ENCODE measurements around the gene RNH1. TPM values are rescaled to one million over a fixed set of nuclear protein-coding genes. Genes with fewer than 3 reads are reported as not detected.

The RNH1 gene
- total RNA-seq, 1 donor from 2014 or later: 163 TPM

- no peak for DNase-seq (ENCODE audit: low read depth)
- no peak for TF ChIP-seq CTCF (conservative IDR thresholded peaks at IDR 0.05; ENCODE audit: low read depth, low read length)
- H3K4me3 ChIP-seq (ENCODE audit: low read depth, low read length): no peak overlapping the region
Measured at GRCh38 chr11:501683-502287, 5.3 kb downstream of the RNH1 start.

- no peak for TF ChIP-seq CTCF (conservative IDR thresholded peaks at IDR 0.05; ENCODE audit: low read depth, low read length)
- H3K4me3 ChIP-seq (ENCODE audit: low read depth, low read length): no peak overlapping the region
- DNase-seq (ENCODE audit: low read depth): no peak
Measured at GRCh38 chr11:501001-501682, 5.9 kb downstream of the RNH1 start.

- DNase-seq (ENCODE audit: low read depth): no peak
- H3K4me3 ChIP-seq (ENCODE audit: low read depth, low read length): no peak overlapping the region
- TF ChIP-seq CTCF (conservative IDR thresholded peaks at IDR 0.05; ENCODE audit: low read depth, low read length): no peak
Measured at GRCh38 chr11:499201-500076, 7.6 kb downstream of the RNH1 start.

- no peak overlapping the region for H3K4me3 ChIP-seq (ENCODE audit: low read depth, low read length)
- no peak for TF ChIP-seq CTCF (conservative IDR thresholded peaks at IDR 0.05; ENCODE audit: low read depth, low read length)
- no peak for DNase-seq (ENCODE audit: low read depth)
Measured at GRCh38 chr11:498297-499181, 8.5 kb downstream of the RNH1 start.

- H3K4me3 ChIP-seq (ENCODE audit: low read depth, low read length): no peak overlapping the region
- TF ChIP-seq CTCF (conservative IDR thresholded peaks at IDR 0.05; ENCODE audit: low read depth, low read length): no peak
- DNase-seq (ENCODE audit: low read depth): no peak
Measured at GRCh38 chr11:497565-498296, 9.3 kb downstream of the RNH1 start.

Data from epithelial cell of proximal tubule (primary cell).